IMR-90 (cell line): ENCODE measurements around the gene LRP1B. TPM values are rescaled to one million over a fixed set of nuclear protein-coding genes. Genes with fewer than 3 reads are reported as not detected.

Experiments
- ATAC-seq: fragments of 200-7000 bp; cut with Tn5 transposase; 2 replicates; pipeline ENCODE4 v1.9.1; 2020; ENCODE audit warnings: low read depth, mild to moderate bottlenecking, moderate library complexity
- BruUV-seq: library from RNA; stranded (reverse); fragments of 400-500 nt; replicated peaks from 2 replicates; lab custom pipeline; 2021; lab: Mats Ljungman, UMichigan
- CTCF ChIA-PET: fragments of 300-600 bp; formaldehyde crosslinking; extraction: SDS; loops from one replicate; lab custom pipeline; 2021; ENCODE audit warnings: antibody characterized with exemption; lab: Yijun Ruan, JAX
- POLR2A ChIA-PET: fragments of 300-600 bp; sonication (Branson Sonifier 250); formaldehyde crosslinking; loops from one replicate; lab custom pipeline; 2022; ENCODE audit warnings: antibody characterized with exemption; ENCODE audit not compliant: unreplicated experiment; lab: Charles Lee
- DNase-seq: peaks from one replicate; pipeline ENCODE4 v3.0.0; 2013
- H2AFZ ChIP-seq: replicated peaks from 2 replicates; pipeline ENCODE3; 2013; ENCODE audit warnings: low read length, mild to moderate bottlenecking; ENCODE audit not compliant: poor library complexity
- H2AK5ac ChIP-seq: 2 replicates; pipeline ENCODE4 v1.6.1; 2013; ENCODE audit warnings: low read depth, low read length, inconsistent platforms
- H2AK9ac ChIP-seq: replicated peaks from 2 replicates; pipeline ENCODE3; 2013; ENCODE audit warnings: mild to moderate bottlenecking, low read depth, low read length, moderate library complexity; ENCODE audit not compliant: poor library complexity
- H2BK120ac ChIP-seq: 2 replicates; pipeline ENCODE4 v1.6.1; 2013; ENCODE audit warnings: low read depth, low read length, inconsistent platforms
- H2BK15ac ChIP-seq: 3 replicates; pipeline ENCODE4 v1.6.1; 2013; ENCODE audit warnings: low read depth, low read length, inconsistent platforms
- H2BK20ac ChIP-seq: 2 replicates; pipeline ENCODE4 v1.6.1; 2013; ENCODE audit warnings: low read depth, mild to moderate bottlenecking, inconsistent platforms, low read length, moderate library complexity
- H2BK5ac ChIP-seq: 2 replicates; pipeline ENCODE4 v1.6.1; 2013; ENCODE audit warnings: mild to moderate bottlenecking, low read depth, low read length, inconsistent platforms; ENCODE audit not compliant: poor library complexity, severe bottlenecking
- H3K14ac ChIP-seq: replicated peaks from 2 replicates; pipeline ENCODE4 v1.6.1; 2013; ENCODE audit warnings: low read depth, low read length, inconsistent platforms
- H3K18ac ChIP-seq: 2 replicates; pipeline ENCODE4 v1.6.1; 2013; ENCODE audit warnings: low read depth, low read length, control low read depth
- H3K23ac ChIP-seq: 2 replicates; pipeline ENCODE4 v1.6.1; 2013; ENCODE audit warnings: low read depth, low read length, inconsistent platforms
- H3K27ac ChIP-seq: 2 replicates; pipeline ENCODE4 v1.5.1; 2013; ENCODE audit warnings: mild to moderate bottlenecking, control low read depth, low read length; ENCODE audit not compliant: insufficient read depth
- H3K27me3 ChIP-seq: 2 replicates; pipeline ENCODE4 v1.6.1; 2013; ENCODE audit warnings: low read length; ENCODE audit not compliant: control insufficient read depth, insufficient read depth
- H3K36me3 ChIP-seq: 2 replicates; pipeline ENCODE4 v1.6.1; 2013; ENCODE audit warnings: low read length, mixed read lengths; ENCODE audit not compliant: control insufficient read depth, insufficient read depth
- H3K4ac ChIP-seq: 2 replicates; pipeline ENCODE4 v1.6.1; 2013; ENCODE audit warnings: low read depth, low read length, inconsistent platforms
- H3K4me1 ChIP-seq: 2 replicates; pipeline ENCODE4 v1.6.1; 2013; ENCODE audit warnings: low read length, mixed read lengths; ENCODE audit not compliant: control insufficient read depth, insufficient read depth
- H3K4me2 ChIP-seq: 2 replicates; pipeline ENCODE4 v1.6.1; 2013; ENCODE audit warnings: low read depth, mild to moderate bottlenecking, control low read depth, low read length, moderate library complexity
- H3K4me3 ChIP-seq: 2 replicates; pipeline ENCODE4 v1.5.1; 2013; ENCODE audit warnings: low read depth, mild to moderate bottlenecking, control low read depth, low read length, moderate library complexity; ENCODE audit not compliant: insufficient read depth
- H3K56ac ChIP-seq: 2 replicates; pipeline ENCODE4 v1.6.1; 2013; ENCODE audit warnings: low read length, inconsistent platforms; ENCODE audit not compliant: insufficient read depth; ENCODE audit errors: extremely low read depth
- H3K79me1 ChIP-seq, 2 experiments: 2 replicates each; pipeline ENCODE4 v1.6.1; 2013; ENCODE audit warnings: low read length in 2 of 2, inconsistent platforms in 1 of 2, low read depth in 1 of 2
- H3K9ac ChIP-seq: 2 replicates; pipeline ENCODE4 v1.6.1; 2013; ENCODE audit warnings: low read depth, low read length, control low read depth
- H3K9me1 ChIP-seq: 2 replicates; pipeline ENCODE4 v1.6.1; 2013; ENCODE audit warnings: low read length, inconsistent platforms; ENCODE audit not compliant: insufficient read depth
- H3K9me3 ChIP-seq: 2 replicates; pipeline ENCODE4 v1.6.1; 2013; ENCODE audit warnings: low read length; ENCODE audit not compliant: control insufficient read depth, insufficient read depth
- H4K20me1 ChIP-seq: 2 replicates; pipeline ENCODE4 v1.6.1; 2013; ENCODE audit warnings: low read length, inconsistent platforms; ENCODE audit not compliant: insufficient read depth
- H4K5ac ChIP-seq: 2 replicates; pipeline ENCODE4 v1.6.1; 2013; ENCODE audit warnings: mild to moderate bottlenecking, low read depth, low read length, control low read depth
- H4K8ac ChIP-seq, 2 experiments: 2 replicates each; pipeline ENCODE4 v1.6.1; 2013; ENCODE audit warnings: low read depth in 2 of 2, low read length in 2 of 2, control low read depth in 1 of 2, inconsistent platforms in 1 of 2
- H4K91ac ChIP-seq: 2 replicates; pipeline ENCODE4 v1.6.1; 2013; ENCODE audit warnings: low read depth, low read length, inconsistent platforms; ENCODE audit not compliant: insufficient read depth
- CEBPB ChIP-seq: IDR thresholded peaks from 2 replicates; pipeline ENCODE4 v1.6.1; 2012; ENCODE audit warnings: low read depth, low read length, improper control_type of control experiment
- CHD1 ChIP-seq: IDR thresholded peaks from 2 replicates; pipeline ENCODE4 v1.6.1; 2012; ENCODE audit warnings: low read depth, low read length, improper control_type of control experiment
- FOS ChIP-seq: fragments of 150-350 bp; IDR thresholded peaks from 2 replicates; pipeline ENCODE4 v1.6.1; 2016; ENCODE audit warnings: low read depth, low read length
- MAZ ChIP-seq: IDR thresholded peaks from 2 replicates; pipeline ENCODE4 v1.6.1; 2012; ENCODE audit warnings: low read depth, mild to moderate bottlenecking, low read length, improper control_type of control experiment, moderate library complexity, borderline replicate concordance
- MXI1 ChIP-seq: IDR thresholded peaks from 2 replicates; pipeline ENCODE4 v1.6.1; 2012; ENCODE audit warnings: low read depth, mild to moderate bottlenecking, low read length, moderate library complexity, borderline replicate concordance
- NFE2L2 ChIP-seq: fragments of 150-350 bp; IDR thresholded peaks from 2 replicates; pipeline ENCODE4 v1.6.1; 2016; ENCODE audit warnings: low read depth, mild to moderate bottlenecking, low read length
- POLR2A ChIP-seq: IDR thresholded peaks from 2 replicates; pipeline ENCODE4 v1.6.1; 2012; ENCODE audit warnings: mild to moderate bottlenecking, low read depth, low read length
- RAD21 ChIP-seq: IDR thresholded peaks from 2 replicates; pipeline ENCODE4 v1.6.1; 2012; ENCODE audit warnings: low read length, improper control_type of control experiment
- RCOR1 ChIP-seq: IDR thresholded peaks from 2 replicates; pipeline ENCODE4 v1.6.1; 2012; ENCODE audit warnings: mild to moderate bottlenecking, low read length, improper control_type of control experiment; ENCODE audit not compliant: insufficient replicate concordance
- RFX5 ChIP-seq: IDR thresholded peaks from 2 replicates; pipeline ENCODE4 v1.8.0; 2012; ENCODE audit warnings: low read depth, mild to moderate bottlenecking, low read length, moderate library complexity
- SMC3 ChIP-seq: fragments of 150-350 bp; IDR thresholded peaks from 2 replicates; pipeline ENCODE4 v1.6.1; 2016; ENCODE audit warnings: low read depth, mild to moderate bottlenecking, antibody characterized with exemption, low read length, moderate library complexity
- WGBS, 2 experiments: methylation state at CpG; one replicate each; pipeline versions ENCODE4 v1.1.5 to v1.1.7; 2013; ENCODE audit warnings: missing lambda C conversion rate in 2 of 2; ENCODE audit not compliant: insufficient read length in 1 of 2; ENCODE audit errors: extremely low coverage in 2 of 2; 5-methylcytosine and 5-hydroxymethylcytosine counted together
- dilution Hi-C: fragments of 300-500 bp; cut with HindIII; formaldehyde crosslinking; loops from one replicate; pipeline ENCODE4 v1.14.3; 2018; ENCODE audit warnings: low sequenced_read_pairs; ENCODE audit not compliant: unreplicated experiment
- in situ Hi-C: fragments of 300-500 bp; cut with MboI; formaldehyde crosslinking; loops from 3 replicates; pipeline ENCODE4 v1.14.3; 2019; ENCODE audit warnings: low sequenced_read_pairs, inconsistent platforms, mixed read lengths
- intact Hi-C: fragments of 100-400 bp; cut with micrococcal nuclease; formaldehyde crosslinking; loops from 2 replicates; pipeline ENCODE4 v1.10.0; 2022
- polyA plus RNA-seq, 3 experiments: library from polyadenylated mRNA; depleted of rRNA; stranded (reverse); fragments of >200 nt; gene quantifications; 2 replicates each; pipeline ENCODE4 v1.2.3, GENCODE V29; 2012; ENCODE audit warnings: low replicate concordance in 1 of 3
- total RNA-seq: library from RNA; depleted of rRNA; stranded (reverse); fragments of >200 nt; gene quantifications from 2 replicates; pipeline ENCODE4 v1.2.3, GENCODE V29; 2012
- TF ChIP-seq, protein P1 (sequence below): fragments of 150-350 bp; IDR thresholded peaks from 2 replicates; pipeline ENCODE4 v1.6.1; 2016; ENCODE audit warnings: low read depth, mild to moderate bottlenecking, low read length, moderate library complexity, borderline replicate concordance
- TF ChIP-seq, protein P2 (sequence below): conservative IDR thresholded peaks from 2 replicates; pipeline ENCODE4 v1.5.1; 2012; ENCODE audit warnings: mild to moderate bottlenecking, low read depth, low read length, improper control_type of control experiment
- TF ChIP-seq, protein P3 (sequence below): fragments of 150-350 bp; IDR thresholded peaks from 2 replicates; pipeline ENCODE4 v1.6.1; 2017; ENCODE audit warnings: mild to moderate bottlenecking, antibody characterized with exemption, low read length, low read depth

Gene LRP1B
- total and polyA plus RNA-seq, 2 of the 4 experiments (the other 2 are of a cell fraction), result under 0.01 to 0.02 TPM

DNA sequence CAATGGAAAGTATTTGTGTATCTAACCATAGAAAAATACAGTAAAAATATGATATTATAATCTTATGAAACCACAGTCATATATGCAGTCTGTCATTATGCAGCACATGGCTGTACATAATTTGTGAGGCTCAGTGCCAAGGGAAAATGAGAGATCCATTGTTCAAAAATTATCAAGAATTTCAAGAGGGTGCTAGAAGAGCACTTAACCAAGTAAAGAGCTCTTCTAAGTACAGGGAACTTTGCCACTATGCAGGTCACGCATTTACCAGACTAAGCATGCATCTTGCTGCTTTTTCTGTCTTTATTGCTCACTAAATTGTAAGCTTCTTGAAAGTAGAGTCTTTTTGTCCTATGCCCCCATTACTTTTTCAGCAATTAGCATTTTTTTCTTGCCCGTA lies 438.0 kb downstream of the LRP1B start:
- no peak overlapping the region for H4K91ac ChIP-seq
- no peak overlapping the region for H2BK120ac ChIP-seq
- no peaks in the 10 kb centered on the region for H4K20me1 ChIP-seq
- ChIA-PET CTCF (no interaction called here), POLR2A (no interaction called here)
- H3K9me3 ChIP-seq, result no peaks in the 10 kb centered on the region
- no peak overlapping the region for H3K14ac ChIP-seq
- no peak overlapping the region for H2AFZ ChIP-seq
- ATAC-seq (no peak), DNase-seq (no peak)
- H3K9me1 ChIP-seq, result no peaks in the 10 kb centered on the region
- dilution Hi-C loops, result no loop called here
- H3K23ac ChIP-seq, result no peak overlapping the region
- no peaks in the 10 kb centered on the region for H3K27me3 ChIP-seq
- H3K4ac ChIP-seq, result no peak overlapping the region
- H2AK5ac ChIP-seq, result no peak overlapping the region
- no TSS peak for BruUV-seq
- H4K8ac ChIP-seq, result no peak overlapping the region
- no peak overlapping the region for H2AK9ac ChIP-seq
- H2BK5ac ChIP-seq, result no peak overlapping the region
- H3K79me1 ChIP-seq, result no peaks in the 10 kb centered on the region
- H3K56ac ChIP-seq, result no peak overlapping the region
- H4K5ac ChIP-seq, result no peak overlapping the region
- H3K36me3 ChIP-seq, result no peaks in the 10 kb centered on the region
- H2BK20ac ChIP-seq, result no peak overlapping the region
- H3K4me1 ChIP-seq, result no peaks in the 10 kb centered on the region
- no peak overlapping the region for H3K9ac ChIP-seq
- H3K4me3 ChIP-seq, result no peak overlapping the region
- no peak overlapping the region for H3K18ac ChIP-seq
- in situ Hi-C loops, result no loop called here
- no peak overlapping the region for H3K27ac ChIP-seq
- WGBS, 2 experiments, result no CpG with 5 or more reads among the region's 2 CpGs
- no peak overlapping the region for H3K4me2 ChIP-seq
- no peak overlapping the region for H2BK15ac ChIP-seq
- TF ChIP-seq RCOR1, result no peak
- TF ChIP-seq POLR2A, result no peak
- no peak for TF ChIP-seq MAZ
- TF ChIP-seq FOS, result no peak
- TF ChIP-seq NFE2L2, result no peak
- TF ChIP-seq, protein P1, sequence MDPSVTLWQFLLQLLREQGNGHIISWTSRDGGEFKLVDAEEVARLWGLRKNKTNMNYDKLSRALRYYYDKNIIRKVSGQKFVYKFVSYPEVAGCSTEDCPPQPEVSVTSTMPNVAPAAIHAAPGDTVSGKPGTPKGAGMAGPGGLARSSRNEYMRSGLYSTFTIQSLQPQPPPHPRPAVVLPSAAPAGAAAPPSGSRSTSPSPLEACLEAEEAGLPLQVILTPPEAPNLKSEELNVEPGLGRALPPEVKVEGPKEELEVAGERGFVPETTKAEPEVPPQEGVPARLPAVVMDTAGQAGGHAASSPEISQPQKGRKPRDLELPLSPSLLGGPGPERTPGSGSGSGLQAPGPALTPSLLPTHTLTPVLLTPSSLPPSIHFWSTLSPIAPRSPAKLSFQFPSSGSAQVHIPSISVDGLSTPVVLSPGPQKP, result no peak
- TF ChIP-seq, protein P2, sequence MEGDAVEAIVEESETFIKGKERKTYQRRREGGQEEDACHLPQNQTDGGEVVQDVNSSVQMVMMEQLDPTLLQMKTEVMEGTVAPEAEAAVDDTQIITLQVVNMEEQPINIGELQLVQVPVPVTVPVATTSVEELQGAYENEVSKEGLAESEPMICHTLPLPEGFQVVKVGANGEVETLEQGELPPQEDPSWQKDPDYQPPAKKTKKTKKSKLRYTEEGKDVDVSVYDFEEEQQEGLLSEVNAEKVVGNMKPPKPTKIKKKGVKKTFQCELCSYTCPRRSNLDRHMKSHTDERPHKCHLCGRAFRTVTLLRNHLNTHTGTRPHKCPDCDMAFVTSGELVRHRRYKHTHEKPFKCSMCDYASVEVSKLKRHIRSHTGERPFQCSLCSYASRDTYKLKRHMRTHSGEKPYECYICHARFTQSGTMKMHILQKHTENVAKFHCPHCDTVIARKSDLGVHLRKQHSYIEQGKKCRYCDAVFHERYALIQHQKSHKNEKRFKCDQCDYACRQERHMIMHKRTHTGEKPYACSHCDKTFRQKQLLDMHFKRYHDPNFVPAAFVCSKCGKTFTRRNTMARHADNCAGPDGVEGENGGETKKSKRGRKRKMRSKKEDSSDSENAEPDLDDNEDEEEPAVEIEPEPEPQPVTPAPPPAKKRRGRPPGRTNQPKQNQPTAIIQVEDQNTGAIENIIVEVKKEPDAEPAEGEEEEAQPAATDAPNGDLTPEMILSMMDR, result no peak
- TF ChIP-seq RFX5, result no peak
- TF ChIP-seq SMC3, result no peak
- TF ChIP-seq CEBPB, result no peak
- no peak for TF ChIP-seq CHD1
- no peak for TF ChIP-seq MXI1
- TF ChIP-seq RAD21, result no peak
- TF ChIP-seq, protein P3, sequence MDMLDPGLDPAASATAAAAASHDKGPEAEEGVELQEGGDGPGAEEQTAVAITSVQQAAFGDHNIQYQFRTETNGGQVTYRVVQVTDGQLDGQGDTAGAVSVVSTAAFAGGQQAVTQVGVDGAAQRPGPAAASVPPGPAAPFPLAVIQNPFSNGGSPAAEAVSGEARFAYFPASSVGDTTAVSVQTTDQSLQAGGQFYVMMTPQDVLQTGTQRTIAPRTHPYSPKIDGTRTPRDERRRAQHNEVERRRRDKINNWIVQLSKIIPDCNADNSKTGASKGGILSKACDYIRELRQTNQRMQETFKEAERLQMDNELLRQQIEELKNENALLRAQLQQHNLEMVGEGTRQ, result no peak
- intact Hi-C loops, result no loop called here
